ENCODE measurements around the gene RASGRP4.
"Not testable (repeated sequence)": the region's sequence is repeated elsewhere in the genome, so short reads cannot be mapped to it uniquely, and the experiment has no call there.

RASGRP4 gene

DNA sequence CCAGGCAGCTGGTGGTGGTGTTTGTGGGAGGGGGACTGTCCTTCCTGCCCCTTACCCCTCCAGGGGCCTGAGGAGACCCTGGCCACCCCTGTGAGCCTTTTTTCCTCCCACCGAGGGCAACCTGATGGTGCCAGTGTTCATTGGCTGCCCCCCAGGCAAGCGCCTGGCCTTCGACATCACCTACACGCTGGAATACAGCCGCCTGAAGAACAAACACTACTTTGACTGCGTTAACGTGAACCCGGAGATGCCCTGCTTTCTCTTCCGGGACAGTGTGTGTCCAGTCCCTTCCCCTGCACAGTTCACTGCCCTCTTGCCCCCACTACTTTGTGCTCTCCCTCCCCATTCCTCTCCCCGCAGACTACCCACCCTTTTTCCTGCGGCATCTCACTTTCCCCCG is 59.0 kb downstream of the RASGRP4 start:
- DNase-seq = no peak

- not testable (repeated sequence) for DNase-seq
Measured at GRCh38 chr19:38362946-38363688, 62.9 kb downstream of the RASGRP4 start.

DNA sequence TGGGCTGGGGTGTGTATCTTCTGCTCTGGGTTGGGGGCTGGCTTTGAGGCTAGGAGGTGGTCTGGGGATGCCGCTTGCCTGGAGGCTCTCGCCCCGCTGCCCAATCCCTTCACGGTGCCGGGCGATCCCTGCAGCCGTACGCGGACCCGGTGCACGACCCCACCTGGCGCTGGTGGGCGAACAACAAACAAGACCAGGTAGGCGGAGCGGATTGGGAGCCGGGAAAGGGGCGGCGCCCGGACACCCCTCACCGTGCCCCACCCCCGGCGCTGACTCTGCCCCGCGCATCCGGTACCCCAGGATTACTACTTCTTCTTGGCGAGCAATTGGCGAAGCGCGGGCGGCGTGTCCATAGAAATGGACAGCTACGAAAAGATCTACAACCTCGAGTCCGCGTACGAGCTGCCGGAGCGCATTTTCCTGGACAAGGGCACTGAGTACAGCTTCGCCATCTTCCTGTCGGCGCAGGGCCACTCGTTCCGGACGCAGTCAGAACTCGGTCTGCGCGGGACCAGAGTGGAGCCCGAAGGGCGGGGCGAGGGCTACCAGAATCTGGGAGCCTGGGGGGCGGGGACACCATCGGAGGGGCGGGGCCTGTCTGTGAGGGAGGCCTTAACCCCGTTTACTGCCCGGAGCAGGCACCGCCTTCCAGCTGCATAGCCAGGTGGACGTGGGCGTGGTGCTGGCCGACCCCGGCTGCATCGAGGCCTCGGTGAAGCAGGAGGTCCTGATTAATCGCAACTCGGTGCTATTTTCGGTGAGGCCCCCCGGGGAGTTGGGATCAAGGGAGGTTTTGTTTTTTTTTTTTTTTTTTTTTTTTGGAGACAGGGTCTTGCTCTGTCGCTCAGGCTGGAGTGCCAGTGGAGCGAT is 63.7 kb downstream of the RASGRP4 start:
- peak; percentile 54 for DNase-seq

DNA sequence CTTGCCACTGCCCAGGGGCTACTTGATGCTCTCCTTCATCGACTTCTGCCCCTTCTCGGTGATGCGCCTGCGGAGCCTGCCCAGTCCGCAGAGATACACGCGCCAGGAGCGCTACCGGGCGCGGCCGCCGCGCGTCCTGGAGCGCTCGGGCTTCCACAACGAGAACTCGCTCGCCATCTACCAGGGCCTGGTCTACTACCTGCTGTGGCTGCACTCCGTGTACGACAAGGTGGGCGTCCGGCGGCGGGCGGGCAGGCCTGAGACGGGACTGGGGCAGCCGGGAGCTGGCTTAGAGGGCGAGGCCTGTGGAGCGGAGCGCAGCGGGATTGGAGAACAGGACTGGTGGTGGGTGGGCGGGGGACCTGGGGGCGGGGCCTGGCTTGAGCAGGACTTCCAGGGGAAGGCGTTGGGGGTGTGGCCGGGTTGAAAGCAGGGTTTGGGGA is 64.4 kb downstream of the RASGRP4 start:
- DNase-seq = peak; percentile 66

DNA sequence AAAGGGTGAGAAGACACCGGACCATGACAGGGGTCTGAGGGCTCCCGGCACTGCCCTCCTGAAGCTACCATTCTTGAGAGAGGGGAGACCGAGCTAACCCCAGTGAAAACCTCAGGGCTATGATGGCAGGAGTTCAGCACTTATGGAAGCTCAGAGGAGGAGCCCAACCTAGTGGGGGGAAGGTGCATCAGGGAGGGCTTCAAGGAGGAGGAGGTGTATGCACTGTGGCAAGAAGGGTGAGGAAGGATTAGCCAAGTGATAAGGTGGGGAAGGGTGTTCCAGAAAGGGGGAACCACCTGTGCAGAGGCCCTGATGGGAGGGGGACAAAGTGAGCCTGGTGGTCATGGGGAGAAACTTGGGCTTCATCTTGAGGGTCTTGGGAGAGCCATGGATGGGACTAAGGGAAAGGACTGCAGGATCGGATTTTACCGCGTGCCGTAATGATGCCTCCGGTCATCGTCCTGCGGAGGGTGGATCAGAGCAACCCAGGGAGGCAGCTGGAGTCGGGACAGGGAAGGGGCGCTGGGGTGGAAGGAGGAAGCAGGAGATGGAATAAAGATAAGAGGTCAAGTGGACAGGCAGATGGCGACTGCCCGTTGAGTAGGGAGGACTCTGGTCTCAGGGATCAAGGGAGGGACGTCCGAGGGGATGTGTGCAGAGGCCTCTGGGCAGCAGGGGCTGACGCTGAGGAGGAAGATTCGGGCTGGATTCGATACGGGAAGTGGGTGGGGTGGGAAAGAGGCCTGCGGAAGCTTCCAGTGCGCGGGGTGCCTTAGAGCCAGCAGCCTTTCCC is 65.0 kb downstream of the RASGRP4 start:
- no peak for DNase-seq

GRCh38 chr19:38360351-38360750 is 65.7 kb downstream of the RASGRP4 start:
- DNase-seq = no peak

DNA sequence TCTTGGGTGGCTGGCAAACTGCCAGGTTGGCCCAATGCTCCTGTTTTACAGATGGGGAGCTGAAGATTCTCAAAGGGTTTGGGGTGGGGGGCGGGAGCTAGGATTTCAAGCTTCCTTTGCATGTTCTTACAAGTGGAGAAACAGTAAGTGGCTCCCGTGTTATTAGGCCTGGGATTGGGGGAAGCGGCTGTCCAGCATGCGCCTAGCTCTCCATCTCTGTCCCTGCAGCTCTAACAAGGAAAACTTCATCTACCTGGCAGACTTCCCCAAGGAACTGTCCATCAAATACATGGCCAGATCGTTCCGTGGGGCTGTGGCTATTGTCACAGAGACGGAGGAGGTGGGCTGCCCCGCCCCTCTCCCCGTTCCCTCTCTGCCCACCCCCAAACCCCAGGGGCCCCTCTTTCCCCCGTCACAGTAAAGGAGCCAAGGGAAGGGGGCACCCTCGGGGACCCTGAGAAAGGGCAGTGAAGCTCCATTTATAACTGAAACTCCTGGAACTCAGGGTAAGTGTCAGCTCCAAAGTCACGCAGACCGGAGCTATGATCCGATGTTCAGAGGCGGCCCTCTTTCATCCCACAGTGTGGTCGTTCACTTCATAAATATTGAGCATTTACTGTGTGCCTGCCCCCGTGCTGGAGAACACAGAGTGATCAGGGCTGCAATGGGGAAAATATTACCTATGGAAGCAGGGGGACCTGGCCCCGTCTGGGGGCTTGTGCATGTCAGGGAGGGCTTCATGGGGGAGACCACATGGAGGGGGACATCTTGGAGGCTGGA is 66.6 kb downstream of the RASGRP4 start:
- DNase-seq = no peak

Measured in fibroblast of skin of scalp (primary cell).